Activated gamma-delta T cell treated with anti-CD3 and anti-CD28 coated beads, Interleukin-2, amount 50 U/mL, for 16 hours (primary cell): ENCODE results near the gene RILPL1.

Experiments
- DNase-seq: peaks from one replicate; pipeline ENCODE4 v3.0.0-alpha.2; 2020; ENCODE audit warnings: low read depth

The RILPL1 gene

GRCh38 chr12:123428591-123428990 is 104.9 kb downstream of the RILPL1 start:
- DNase-seq: no peak

- no peak for DNase-seq
Observed at GRCh38 chr12:123427036-123427769, 106.3 kb downstream of the RILPL1 start.

- DNase-seq: no peak
Observed at GRCh38 chr12:123421314-123421713, 112.2 kb downstream of the RILPL1 start.
